ENCODE data around the gene LRIG3. TPM values are rescaled to one million over a fixed set of nuclear protein-coding genes. Genes with fewer than 3 reads are reported as not detected.
A peak's percentile ranks its signal among the peaks of the same experiment; 100 is the strongest.
"Not testable (repeated sequence)": the region's sequence is repeated elsewhere in the genome, so short reads cannot be mapped to it uniquely, and the experiment has no call there.

The LRIG3 gene
- total RNA-seq, 1 donor from 2014 or later, result 51.4 TPM

DNA sequence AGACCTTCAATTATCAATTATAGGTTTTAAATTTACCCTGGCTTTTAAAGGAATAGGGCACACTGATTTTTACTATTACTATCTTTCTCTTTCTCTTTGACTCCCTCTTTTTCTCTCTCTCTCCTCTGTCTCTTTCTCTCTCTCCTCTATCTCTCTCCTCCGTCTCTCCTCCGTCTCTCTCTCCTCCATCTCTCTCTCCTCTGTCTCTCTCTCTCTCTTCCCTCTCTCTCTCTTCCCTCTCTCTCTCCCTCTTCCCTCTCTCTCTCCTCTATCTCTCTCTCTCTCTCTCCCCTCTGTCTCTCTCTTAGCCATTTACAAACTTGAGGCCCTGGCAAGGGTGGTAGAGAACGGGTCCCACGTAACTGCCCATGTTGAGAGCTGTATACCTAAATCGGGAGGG is 62.3 kb downstream of the LRIG3 start:
- H3K9me3 Mint-ChIP-seq, result peaks cover 9% of the 10 kb centered on the region
- H3K27ac Mint-ChIP-seq, result no peak overlapping the region
- DNase-seq (ENCODE audit: extremely low spot score, unreplicated experiment), result no peak
- no peaks in the 10 kb centered on the region for H3K27me3 Mint-ChIP-seq
- TF ChIP-seq, protein P1, sequence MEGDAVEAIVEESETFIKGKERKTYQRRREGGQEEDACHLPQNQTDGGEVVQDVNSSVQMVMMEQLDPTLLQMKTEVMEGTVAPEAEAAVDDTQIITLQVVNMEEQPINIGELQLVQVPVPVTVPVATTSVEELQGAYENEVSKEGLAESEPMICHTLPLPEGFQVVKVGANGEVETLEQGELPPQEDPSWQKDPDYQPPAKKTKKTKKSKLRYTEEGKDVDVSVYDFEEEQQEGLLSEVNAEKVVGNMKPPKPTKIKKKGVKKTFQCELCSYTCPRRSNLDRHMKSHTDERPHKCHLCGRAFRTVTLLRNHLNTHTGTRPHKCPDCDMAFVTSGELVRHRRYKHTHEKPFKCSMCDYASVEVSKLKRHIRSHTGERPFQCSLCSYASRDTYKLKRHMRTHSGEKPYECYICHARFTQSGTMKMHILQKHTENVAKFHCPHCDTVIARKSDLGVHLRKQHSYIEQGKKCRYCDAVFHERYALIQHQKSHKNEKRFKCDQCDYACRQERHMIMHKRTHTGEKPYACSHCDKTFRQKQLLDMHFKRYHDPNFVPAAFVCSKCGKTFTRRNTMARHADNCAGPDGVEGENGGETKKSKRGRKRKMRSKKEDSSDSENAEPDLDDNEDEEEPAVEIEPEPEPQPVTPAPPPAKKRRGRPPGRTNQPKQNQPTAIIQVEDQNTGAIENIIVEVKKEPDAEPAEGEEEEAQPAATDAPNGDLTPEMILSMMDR (conservative IDR thresholded peaks at IDR 0.05), result no peak
- no peak overlapping the region for H3K4me3 Mint-ChIP-seq
- H3K36me3 Mint-ChIP-seq, result no peaks in the 10 kb centered on the region
- peaks cover 4% of the 10 kb centered on the region for H3K4me1 Mint-ChIP-seq (ENCODE audit: unreplicated experiment)

DNA sequence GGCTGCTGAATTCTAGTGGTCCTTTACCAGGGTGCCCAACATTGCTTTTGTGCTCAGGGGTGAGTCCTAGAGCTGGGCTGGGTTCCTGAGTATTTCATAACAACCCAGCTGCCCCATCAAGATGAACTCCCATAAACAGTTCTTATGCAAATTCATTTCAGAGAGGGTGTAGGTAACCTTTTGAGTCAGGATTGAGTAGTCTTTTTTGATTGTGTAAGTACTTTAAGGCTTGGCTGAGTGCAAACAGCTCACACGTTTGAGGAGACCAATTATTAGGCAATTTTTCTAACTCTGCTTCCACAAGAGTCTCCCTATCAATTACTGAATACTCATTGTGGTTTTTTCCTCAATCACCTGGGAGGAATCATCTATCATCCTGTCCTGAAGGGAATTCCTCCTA is 63.1 kb downstream of the LRIG3 start:
- not testable (repeated sequence) for DNase-seq (ENCODE audit: extremely low spot score, unreplicated experiment)

DNA sequence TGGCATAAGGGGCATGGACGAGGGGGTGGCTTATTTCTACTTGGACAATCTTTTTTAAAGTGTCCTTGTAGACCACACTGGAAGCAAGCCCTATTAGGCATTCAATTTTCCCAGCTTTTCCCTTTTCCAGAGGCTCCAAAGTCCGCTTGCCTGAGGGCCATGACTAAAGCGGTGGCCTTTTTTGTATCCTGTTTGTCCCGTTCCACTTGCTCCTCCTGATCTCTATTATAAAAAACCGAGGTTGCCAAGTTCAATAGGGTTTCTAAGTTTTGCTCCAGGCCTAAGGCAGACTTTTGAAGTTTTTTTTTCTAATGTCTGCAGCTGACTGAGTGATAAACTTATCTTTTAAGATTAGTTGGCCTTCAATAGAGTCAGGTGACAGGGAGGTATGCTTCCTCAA is 64.7 kb downstream of the LRIG3 start:
- not testable (repeated sequence) for H3K27me3 Mint-ChIP-seq; H3K4me1 Mint-ChIP-seq (ENCODE audit: unreplicated experiment); DNase-seq (ENCODE audit: extremely low spot score, unreplicated experiment); H3K4me3 Mint-ChIP-seq; H3K36me3 Mint-ChIP-seq; H3K9me3 Mint-ChIP-seq
- peak overlapping the region; percentile 6 for H3K27ac Mint-ChIP-seq

More for the DNA sequence above, 63.1 kb downstream of the LRIG3 start:
- not testable (repeated sequence) for H3K27ac Mint-ChIP-seq; H3K4me3 Mint-ChIP-seq; H3K27me3 Mint-ChIP-seq; H3K4me1 Mint-ChIP-seq (ENCODE audit: unreplicated experiment); H3K36me3 Mint-ChIP-seq; H3K9me3 Mint-ChIP-seq

DNA sequence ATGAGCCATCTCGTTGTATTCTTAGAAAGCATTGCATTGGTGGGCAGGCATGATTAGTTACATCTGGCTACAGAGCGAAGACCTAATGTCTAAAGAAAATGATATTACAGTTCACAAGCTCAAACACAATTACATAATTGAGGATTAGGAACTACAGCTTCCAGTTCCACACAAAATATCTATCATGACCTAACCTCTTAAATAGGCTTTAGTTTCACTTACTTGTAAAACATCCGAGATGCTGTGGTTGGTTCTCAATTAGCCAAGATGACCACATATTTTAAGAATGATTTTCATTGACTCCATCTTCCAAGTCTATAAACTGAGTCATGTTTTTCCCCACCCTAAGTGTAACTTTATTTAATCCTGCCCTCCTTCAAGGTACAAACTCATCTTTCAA is 69.5 kb downstream of the LRIG3 start:
- Mint-ChIP-seq H3K27ac (no peak overlapping the region), H3K4me1 (ENCODE audit: unreplicated experiment) (peaks cover 5% of the 10 kb centered on the region), H3K27me3 (no peaks in the 10 kb centered on the region), H3K36me3 (peaks cover 3% of the 10 kb centered on the region), H3K4me3 (no peak overlapping the region), H3K9me3 (peaks cover 5% of the 10 kb centered on the region)
- no peak for DNase-seq (ENCODE audit: extremely low spot score, unreplicated experiment)
- TF ChIP-seq, protein P1 (conservative IDR thresholded peaks at IDR 0.05), result no peak

DNA sequence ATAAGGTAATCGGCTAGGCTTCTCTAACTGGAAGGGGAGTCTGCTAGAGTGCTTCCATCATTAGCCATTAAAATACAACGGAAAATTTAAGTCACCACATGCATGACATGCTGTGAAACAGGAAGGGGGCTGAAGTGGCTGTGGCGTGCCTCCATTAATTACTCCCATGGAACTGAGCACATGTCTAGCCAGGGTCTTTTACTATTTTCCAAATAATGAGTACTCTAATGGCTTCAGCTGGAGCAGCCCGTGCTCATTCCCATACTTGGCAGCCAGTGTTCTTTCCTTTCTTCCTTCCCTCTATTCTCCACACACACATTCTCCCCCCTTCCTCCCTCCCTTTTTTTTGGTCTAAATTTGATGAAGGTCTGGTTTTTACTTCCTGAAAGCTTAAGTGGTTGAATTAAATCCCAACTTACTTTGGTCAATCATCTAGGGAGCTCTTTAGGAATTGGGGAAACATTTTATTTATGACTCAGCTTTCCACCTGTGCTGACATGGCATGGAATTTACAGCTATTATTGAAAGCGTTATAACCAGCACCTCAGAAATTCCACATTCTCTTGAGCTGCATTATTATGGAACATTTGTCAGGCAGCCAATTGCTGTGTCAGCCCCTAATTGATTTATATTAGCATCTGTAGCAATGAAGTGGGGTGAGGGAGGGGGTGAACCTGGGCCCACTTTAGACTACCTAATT is 72.3 kb downstream of the LRIG3 start:
- no peak overlapping the region for H3K4me3 Mint-ChIP-seq
- peaks cover 5% of the 10 kb centered on the region for H3K4me1 Mint-ChIP-seq (ENCODE audit: unreplicated experiment)
- H3K36me3 Mint-ChIP-seq, result peaks cover 3% of the 10 kb centered on the region
- no peak overlapping the region for H3K27ac Mint-ChIP-seq
- peaks cover 5% of the 10 kb centered on the region for H3K9me3 Mint-ChIP-seq
- DNase-seq (ENCODE audit: extremely low spot score, unreplicated experiment), result no peak
- TF ChIP-seq, protein P1 (conservative IDR thresholded peaks at IDR 0.05), result no peak
- no peaks in the 10 kb centered on the region for H3K27me3 Mint-ChIP-seq

DNA sequence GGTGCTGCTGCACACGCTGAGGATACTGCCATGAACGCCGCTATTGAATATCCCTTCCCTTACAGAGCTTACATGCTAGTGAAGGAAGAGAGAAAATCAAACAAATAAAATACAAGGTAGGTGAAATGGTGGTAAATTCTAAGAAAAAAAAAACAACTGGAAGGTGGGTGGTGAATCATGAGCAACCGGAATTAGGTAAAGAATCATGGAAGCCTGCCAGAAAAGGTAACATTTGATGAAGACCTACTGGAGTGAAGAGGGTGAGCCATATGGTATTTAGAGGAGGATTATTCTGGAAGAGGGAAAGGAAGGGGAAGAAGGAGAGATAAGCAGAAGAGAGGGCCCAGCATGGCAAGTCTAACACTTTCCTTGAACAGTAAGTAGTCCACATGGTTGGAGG is 76.1 kb downstream of the LRIG3 start:
- no peaks in the 10 kb centered on the region for H3K36me3 Mint-ChIP-seq
- DNase-seq (ENCODE audit: extremely low spot score, unreplicated experiment), result no peak
- H3K4me3 Mint-ChIP-seq, result no peak overlapping the region
- peaks cover 6% of the 10 kb centered on the region for H3K9me3 Mint-ChIP-seq
- peaks cover 5% of the 10 kb centered on the region for H3K4me1 Mint-ChIP-seq (ENCODE audit: unreplicated experiment)
- H3K27ac Mint-ChIP-seq, result no peak overlapping the region
- H3K27me3 Mint-ChIP-seq, result no peaks in the 10 kb centered on the region
- TF ChIP-seq, protein P1 (conservative IDR thresholded peaks at IDR 0.05), result no peak
